ENCODE measurements around the gene PADI3. TPM values are rescaled to one million over a fixed set of nuclear protein-coding genes. Genes with fewer than 3 reads are reported as not detected.
"Not testable (repeated sequence)": the region's sequence is repeated elsewhere in the genome, so short reads cannot be mapped to it uniquely, and the experiment has no call there.

The PADI3 gene
- total RNA-seq, 1 donor from 2014 or later, result 0.72 TPM

- no peak for DNase-seq (ENCODE audit: low spot score)
Measured at GRCh38 chr1:17304151-17304825, 55.4 kb downstream of the PADI3 start.

DNA sequence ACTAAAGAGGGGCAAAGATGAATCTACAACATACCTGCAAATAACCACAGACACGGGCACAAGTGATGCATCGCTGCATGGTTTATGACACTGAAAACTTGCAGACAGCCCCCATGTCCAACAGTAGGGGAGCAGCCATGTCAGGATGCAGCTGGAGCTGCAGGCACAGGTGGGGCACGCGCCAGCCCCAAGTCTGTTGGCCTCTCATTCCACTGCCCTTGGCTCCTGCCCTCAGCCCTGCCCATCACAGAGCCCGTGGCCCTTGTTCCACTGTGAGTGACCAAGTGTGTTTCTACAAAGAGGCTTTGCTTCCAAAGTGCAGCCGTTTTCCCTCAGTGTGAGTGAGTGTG lies 55.9 kb downstream of the PADI3 start:
- no peak for DNase-seq (ENCODE audit: low spot score)

DNA sequence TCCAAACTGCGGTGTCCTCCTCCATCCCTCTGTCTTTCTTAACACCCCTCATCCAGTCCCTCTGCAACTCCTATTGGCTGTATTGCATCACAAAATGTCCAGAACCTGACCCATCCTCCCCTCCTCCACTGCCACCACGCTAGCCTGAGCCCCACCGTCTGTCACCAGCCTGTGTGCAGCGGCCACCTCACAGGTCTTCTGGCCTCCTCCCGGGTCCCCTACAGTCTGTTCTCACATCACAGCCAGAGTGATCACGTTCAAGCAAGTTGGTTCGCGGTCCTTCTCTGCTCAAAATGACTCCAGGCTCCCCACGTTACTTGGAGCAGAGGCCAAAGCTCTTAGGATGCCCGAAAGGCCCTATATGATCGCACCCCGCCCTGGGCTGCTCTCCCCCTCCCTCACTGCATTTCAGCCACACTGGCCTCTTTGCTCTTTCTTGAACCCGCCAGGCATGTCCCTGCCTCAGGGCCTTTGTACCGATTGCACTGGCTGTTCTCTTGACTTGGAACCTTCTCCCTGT lies 56.7 kb downstream of the PADI3 start:
- no peak for DNase-seq (ENCODE audit: low spot score)

DNA sequence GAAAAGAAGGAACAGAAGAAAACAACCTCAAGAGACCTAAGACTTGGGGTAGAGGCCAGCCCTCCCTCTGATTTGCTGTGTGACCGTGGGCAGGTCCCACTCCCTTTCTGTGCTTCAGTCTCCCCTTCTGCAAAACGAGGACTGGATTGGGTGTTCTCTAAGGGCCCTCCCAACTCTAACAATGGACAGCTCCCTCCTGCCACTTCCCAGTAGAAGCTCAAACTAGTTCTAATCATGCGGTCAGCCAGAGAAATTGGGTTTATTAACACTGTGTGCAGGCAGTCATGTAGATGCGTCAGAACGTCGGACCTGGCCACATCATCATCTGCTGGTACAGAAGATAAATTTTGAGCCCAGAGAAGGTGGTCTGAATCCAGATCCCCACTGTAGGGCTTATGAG lies 57.5 kb downstream of the PADI3 start:
- DNase-seq (ENCODE audit: low spot score), result no peak

GRCh38 chr1:17306921-17307320 lies 58.0 kb downstream of the PADI3 start:
- no peak for DNase-seq (ENCODE audit: low spot score)

- DNase-seq (ENCODE audit: low spot score), result no peak
Measured at GRCh38 chr1:17307329-17307728, 58.4 kb downstream of the PADI3 start.

- DNase-seq (ENCODE audit: low spot score), result no peak
Measured at GRCh38 chr1:17307946-17308345, 59.0 kb downstream of the PADI3 start, which contains the start of gene PADI4. TSS of gene PADI4 (plus strand) at chr1:17308197. CDS start at chr1:17308223, 26 bp downstream.

DNA sequence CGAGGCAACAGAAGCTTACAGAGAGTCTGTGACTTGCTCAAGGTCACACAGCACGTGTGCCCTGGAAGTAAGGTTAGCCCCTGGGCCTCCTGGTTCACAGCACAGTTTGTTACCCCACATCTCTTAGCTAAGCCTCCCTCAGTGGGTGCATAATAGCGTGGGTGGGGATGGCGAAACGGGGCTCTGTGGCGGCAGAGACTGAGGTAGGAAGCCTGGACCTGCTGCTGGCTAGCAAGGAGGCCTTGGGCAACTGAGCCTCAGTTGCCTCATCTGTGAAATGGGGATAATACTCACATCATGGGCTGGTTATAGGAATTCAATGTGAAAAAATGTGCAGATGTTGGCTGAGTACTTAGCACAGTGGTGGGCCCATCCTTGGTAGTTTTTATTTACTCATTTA lies 59.7 kb downstream of the PADI3 start:
- DNase-seq (ENCODE audit: low spot score), result no peak

DNA sequence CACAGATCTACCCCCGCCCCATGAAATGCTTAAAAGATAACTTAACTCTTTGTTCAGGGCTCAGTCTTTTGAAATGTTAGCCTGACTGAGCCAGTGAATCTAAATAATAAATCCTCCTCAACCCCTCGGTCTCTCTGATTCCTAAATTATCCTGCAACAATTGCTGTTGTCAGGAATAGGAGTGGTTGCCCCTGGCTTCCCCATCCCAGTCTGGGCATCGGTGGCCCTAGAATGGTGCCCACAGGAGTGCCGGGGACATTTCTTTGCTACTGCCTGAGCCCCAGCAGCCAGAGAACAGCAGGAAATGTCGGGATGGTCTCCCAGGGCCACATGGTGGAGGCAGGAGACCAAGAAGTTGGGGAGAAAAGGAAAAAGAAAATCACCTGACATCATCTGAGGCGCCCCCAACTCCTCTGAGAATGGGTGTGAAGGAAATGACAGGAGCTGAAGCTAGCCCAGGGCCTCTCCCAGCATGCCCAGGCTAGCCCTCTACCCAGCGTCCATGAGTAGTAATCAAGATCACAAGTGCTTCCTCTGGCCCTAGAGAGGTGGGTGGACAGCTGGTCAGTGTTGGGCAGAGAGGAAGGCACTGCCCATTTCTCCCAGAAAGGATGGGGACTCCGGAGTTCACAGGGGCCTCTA lies 60.6 kb downstream of the PADI3 start:
- DNase-seq (ENCODE audit: low spot score), result no peak

DNA sequence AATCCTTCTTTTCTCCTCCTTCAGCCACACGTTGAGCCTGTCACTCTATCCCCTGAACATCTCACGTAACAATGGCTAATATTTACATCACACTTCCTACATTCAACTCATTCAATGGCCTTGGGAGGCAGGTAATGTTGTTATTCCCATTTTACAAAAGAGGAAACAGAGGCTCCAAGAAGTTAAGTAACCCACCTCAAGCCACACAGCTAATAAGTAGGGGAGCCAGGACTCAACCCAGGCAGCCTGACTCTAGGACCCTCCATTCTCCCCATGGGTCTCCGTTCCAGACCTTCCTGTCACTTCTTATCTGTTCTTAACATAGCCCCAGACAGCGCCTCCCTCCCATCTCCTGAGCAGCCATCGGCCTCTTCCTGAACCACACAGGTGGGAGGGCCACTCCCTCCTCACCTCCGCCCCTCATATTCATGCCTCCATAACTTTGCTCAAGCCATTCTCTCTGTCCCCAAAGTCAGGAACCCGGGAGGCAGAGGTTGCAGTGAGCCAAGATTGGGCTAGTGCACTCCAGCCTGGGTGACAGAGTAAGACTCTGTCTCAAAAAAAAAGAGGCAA lies 61.3 kb downstream of the PADI3 start:
- DNase-seq (ENCODE audit: low spot score), result no peak

GRCh38 chr1:17313530-17314309 lies 64.8 kb downstream of the PADI3 start:
- no peak for DNase-seq (ENCODE audit: low spot score)

- DNase-seq (ENCODE audit: low spot score), result no peak
Measured at GRCh38 chr1:17314491-17314971, 65.6 kb downstream of the PADI3 start.

DNA sequence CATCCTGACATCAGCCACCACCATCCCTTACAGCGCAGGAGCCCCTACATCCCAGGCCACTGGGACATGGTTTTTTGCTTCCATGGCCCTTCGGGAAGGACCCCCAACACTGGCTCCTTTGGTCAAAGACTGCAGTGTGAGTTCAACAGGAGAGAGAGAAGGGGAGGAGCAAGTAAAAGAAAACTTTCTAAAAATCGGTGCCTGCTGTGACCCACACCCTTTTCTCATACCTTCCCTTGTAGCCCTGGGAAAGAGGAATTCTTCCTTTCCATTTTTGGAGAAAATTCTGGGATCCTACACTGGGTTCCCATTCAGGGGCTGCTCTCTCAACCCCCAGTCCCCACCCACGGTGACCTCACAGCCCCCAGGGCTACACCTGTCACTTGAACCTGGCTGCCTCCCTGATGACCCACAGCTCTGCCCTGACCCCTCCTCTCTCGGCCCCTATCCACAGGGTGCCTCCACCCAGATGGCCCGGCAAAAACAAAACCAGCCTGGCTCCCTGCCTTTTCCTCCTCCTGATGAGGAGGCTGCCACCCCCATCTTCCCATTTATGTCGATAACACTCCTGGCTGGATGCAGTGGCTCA lies 66.7 kb downstream of the PADI3 start:
- no peak for DNase-seq (ENCODE audit: low spot score)

- DNase-seq (ENCODE audit: low spot score), result no peak
Measured at GRCh38 chr1:17316704-17317103, 67.8 kb downstream of the PADI3 start.

DNA sequence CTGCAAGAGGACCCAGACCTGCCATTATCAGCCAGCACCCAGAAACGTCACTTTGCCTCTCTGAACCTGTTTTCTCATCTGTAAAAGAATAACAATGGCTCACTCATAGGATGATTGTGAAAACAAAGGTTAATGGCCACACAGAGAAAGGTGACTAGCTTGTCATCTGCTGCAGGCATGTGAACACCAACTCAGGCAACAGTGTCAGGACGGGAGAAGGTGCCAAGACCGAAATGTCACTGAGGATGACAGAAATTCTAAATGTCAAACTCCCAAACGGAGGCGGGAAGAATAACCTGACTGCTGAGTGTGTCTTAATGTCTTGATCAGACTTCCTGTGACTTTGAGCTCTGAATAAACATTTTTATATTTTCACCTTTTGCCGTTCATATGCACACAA lies 69.4 kb downstream of the PADI3 start:
- no peak for DNase-seq (ENCODE audit: low spot score)

DNA sequence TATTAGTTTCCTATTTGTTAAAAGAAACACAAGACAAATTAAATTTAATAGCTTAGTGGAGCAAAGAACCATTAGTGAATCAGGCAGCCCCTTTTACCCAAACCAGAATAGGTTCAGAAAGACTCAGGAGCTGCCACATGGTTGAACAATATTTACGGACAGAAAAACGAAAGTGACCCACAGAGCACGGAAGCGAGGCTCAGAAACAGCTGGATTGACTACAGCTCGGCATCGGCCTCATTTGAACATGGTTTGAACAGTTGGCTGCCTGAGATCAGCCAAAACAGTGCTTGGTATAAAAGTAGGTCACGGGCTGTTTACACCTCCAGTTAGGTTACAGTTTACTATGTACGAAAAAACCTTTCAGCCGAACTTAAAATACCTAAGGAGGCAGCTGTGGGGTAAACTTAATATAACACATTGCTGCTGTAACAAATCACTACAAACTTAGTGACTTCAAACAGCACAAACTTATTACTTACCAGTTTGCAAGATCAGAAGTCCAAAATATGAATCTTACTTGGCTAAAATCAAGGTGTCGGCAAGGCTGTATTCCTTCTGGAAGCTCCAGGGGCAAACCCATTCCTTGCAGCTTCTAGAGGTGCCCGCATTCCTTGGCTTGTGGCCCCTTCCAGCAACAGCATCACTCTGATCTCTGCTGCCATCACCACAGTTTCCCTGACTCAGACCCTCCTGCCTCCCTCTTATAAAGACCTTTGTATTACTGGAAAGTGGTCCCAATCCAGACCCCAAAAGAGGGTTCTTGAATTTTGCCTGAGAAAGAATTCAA lies 70.9 kb downstream of the PADI3 start:
- no peak for DNase-seq (ENCODE audit: low spot score)

DNA sequence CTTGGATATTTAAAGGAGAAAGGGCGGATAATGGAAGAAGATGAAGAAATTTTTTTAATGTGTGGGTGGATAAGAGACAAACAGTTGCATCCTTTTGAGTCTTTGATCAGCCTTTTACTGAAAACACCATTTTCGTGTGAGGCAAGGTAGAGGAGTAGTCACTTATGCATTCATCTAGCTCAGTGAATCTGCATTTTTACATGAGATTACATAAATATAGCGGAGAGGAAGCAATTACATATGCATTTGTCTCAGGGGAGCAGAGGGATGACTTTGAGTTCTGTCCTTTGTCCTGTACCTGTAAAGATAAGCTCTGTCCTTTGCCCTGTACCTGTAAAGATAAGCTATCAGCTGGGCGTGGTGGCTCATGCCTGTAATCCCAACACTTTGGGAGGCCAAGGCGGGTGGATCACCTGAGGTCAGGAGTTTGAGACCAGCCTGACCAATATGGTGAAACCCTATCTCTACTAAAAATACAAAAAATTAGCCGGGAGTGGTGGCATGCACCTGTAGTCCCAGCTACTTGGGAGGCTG lies 73.0 kb downstream of the PADI3 start:
- not testable (repeated sequence) for DNase-seq (ENCODE audit: low spot score)

DNA sequence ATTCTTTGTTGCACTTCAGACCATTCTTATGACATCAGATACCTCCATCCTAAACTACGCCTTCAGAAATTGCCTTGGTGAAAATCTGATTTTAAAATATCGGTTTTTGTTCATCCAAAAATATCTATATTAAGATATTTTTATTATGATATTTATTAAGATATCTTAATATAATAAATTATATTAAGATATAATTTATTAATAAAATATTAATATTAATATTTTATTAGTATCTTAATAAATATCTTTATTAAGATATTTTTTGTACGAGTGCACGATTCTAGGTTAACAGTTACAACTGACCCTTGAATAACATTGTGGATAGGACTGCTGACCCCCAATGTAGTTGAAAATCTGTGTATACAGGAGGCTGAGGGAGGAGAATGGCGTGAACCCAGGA lies 80.0 kb downstream of the PADI3 start:
- no peak for DNase-seq (ENCODE audit: low spot score)

DNA sequence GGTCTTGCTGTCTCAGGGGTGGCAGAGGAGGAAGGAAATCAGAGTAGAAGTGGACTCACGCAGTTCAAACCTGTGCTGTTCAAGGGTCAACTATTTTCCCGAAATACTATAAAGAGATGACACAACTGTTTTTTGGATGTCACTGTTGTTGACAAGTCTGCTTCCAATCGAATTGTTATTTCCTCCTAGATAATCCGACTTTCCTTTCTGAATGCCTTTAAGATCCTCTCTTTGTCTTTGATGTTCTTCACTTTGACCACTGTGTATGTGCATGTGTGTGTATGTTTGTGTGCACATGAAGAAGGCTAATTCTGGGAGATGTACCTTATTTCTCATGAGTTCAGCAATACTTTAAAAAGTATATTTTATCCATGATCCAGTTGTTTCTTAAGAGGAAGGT lies 80.7 kb downstream of the PADI3 start:
- DNase-seq (ENCODE audit: low spot score), result no peak

- no peak for DNase-seq (ENCODE audit: low spot score)
Measured at GRCh38 chr1:17330856-17331255, 82.0 kb downstream of the PADI3 start.

GRCh38 chr1:17333081-17333480 lies 84.2 kb downstream of the PADI3 start:
- DNase-seq (ENCODE audit: low spot score), result no peak
